ENCODE results near the gene XPO1. TPM values are rescaled to one million over a fixed set of nuclear protein-coding genes. Genes with fewer than 3 reads are reported as not detected.
"Not testable (repeated sequence)": the region's sequence is repeated elsewhere in the genome, so short reads cannot be mapped to it uniquely, and the experiment has no call there.

XPO1 gene
- polyA plus RNA-seq, 1 donor from 2014 or later = 494 TPM

DNA sequence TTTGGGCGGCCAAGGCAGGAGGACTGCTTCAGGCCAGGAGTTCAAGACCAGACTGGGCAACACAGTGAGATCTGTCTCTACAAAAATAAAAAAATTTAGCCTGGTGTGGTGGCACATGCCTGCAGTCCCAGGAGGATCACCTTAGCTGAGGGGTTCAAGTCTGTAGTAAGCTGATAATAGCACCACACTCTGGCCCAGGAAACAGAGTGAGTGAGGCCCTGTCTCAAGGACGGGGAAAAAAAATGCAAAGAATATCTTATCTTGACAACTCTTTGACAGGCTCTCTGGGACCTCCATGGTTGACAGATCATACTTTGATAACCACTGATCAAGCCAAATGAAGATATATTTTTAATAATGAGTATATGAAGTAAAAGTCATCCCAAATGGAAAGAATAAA, 89.9 kb downstream of the XPO1 start:
- no peak overlapping the region for H2AFZ ChIP-seq (ENCODE audit: low read depth, low read length)
- no peaks in the 10 kb centered on the region for H3K27me3 ChIP-seq (ENCODE audit: insufficient read depth, low read depth, low read length)
- peaks cover 5% of the 10 kb centered on the region for H3K36me3 ChIP-seq (ENCODE audit: insufficient read depth, low read length)
- peaks cover 4% of the 10 kb centered on the region for H3K9me3 ChIP-seq (ENCODE audit: low read length)
- no peak for TF ChIP-seq SMC3 (conservative IDR thresholded peaks at IDR 0.05; ENCODE audit: poor library complexity)
- TF ChIP-seq, protein P1, sequence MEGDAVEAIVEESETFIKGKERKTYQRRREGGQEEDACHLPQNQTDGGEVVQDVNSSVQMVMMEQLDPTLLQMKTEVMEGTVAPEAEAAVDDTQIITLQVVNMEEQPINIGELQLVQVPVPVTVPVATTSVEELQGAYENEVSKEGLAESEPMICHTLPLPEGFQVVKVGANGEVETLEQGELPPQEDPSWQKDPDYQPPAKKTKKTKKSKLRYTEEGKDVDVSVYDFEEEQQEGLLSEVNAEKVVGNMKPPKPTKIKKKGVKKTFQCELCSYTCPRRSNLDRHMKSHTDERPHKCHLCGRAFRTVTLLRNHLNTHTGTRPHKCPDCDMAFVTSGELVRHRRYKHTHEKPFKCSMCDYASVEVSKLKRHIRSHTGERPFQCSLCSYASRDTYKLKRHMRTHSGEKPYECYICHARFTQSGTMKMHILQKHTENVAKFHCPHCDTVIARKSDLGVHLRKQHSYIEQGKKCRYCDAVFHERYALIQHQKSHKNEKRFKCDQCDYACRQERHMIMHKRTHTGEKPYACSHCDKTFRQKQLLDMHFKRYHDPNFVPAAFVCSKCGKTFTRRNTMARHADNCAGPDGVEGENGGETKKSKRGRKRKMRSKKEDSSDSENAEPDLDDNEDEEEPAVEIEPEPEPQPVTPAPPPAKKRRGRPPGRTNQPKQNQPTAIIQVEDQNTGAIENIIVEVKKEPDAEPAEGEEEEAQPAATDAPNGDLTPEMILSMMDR (IDR thresholded peaks at IDR 0.05; ENCODE audit: poor library complexity, severe bottlenecking) = no peak
- TF ChIP-seq EZH2 (IDR thresholded peaks at IDR 0.05; ENCODE audit: borderline replicate concordance, insufficient read depth, low read length, poor library complexity, severe bottlenecking) = no peak
- TF ChIP-seq, protein P2, sequence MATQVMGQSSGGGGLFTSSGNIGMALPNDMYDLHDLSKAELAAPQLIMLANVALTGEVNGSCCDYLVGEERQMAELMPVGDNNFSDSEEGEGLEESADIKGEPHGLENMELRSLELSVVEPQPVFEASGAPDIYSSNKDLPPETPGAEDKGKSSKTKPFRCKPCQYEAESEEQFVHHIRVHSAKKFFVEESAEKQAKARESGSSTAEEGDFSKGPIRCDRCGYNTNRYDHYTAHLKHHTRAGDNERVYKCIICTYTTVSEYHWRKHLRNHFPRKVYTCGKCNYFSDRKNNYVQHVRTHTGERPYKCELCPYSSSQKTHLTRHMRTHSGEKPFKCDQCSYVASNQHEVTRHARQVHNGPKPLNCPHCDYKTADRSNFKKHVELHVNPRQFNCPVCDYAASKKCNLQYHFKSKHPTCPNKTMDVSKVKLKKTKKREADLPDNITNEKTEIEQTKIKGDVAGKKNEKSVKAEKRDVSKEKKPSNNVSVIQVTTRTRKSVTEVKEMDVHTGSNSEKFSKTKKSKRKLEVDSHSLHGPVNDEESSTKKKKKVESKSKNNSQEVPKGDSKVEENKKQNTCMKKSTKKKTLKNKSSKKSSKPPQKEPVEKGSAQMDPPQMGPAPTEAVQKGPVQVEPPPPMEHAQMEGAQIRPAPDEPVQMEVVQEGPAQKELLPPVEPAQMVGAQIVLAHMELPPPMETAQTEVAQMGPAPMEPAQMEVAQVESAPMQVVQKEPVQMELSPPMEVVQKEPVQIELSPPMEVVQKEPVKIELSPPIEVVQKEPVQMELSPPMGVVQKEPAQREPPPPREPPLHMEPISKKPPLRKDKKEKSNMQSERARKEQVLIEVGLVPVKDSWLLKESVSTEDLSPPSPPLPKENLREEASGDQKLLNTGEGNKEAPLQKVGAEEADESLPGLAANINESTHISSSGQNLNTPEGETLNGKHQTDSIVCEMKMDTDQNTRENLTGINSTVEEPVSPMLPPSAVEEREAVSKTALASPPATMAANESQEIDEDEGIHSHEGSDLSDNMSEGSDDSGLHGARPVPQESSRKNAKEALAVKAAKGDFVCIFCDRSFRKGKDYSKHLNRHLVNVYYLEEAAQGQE (IDR thresholded peaks at IDR 0.05; ENCODE audit: borderline replicate concordance) = no peak
- TF ChIP-seq TAF1 (IDR thresholded peaks at IDR 0.05; ENCODE audit: low read depth) = no peak
- H4K20me1 ChIP-seq (ENCODE audit: insufficient read depth) = no peaks in the 10 kb centered on the region
- no peak overlapping the region for H3K4me2 ChIP-seq (ENCODE audit: low read length)
- H3K9me2 ChIP-seq (ENCODE audit: insufficient read depth, low read length) = no peaks in the 10 kb centered on the region
- H3K4me3 ChIP-seq (ENCODE audit: low read length) = no peak overlapping the region
- H3K9ac ChIP-seq (ENCODE audit: low read length) = no peak overlapping the region
- H3F3A ChIP-seq (ENCODE audit: insufficient read depth, low read length, poor library complexity, severe bottlenecking) = no peaks in the 10 kb centered on the region
- peaks cover 66% of the 10 kb centered on the region for H3K79me2 ChIP-seq (replicated peaks; ENCODE audit: insufficient read depth, low read length)
- H3K27ac ChIP-seq (ENCODE audit: low read length) = no peak overlapping the region

DNA sequence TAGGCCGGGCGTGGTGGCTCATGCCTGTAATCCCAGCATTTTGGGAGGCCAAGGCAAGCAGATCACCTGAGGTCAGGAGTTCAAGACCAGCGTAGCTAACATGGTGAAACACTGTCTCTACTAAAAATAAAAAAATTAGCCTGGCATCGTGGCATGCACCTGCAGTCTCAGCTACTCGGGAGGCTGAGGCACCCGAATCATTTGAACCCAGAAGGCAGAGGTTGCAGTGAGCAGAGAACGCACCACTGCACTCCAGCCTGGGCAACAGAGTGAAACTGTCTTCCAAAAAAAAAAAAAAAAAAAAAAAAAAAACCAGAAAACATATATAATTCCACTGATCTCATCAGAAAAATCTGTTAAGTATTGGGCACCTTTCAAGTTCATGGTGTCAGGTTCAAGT, 91.2 kb downstream of the XPO1 start:
- H3K27me3 ChIP-seq (ENCODE audit: insufficient read depth, low read depth, low read length); H3K9me3 ChIP-seq (ENCODE audit: low read length); H3K27ac ChIP-seq (ENCODE audit: low read length); H2AFZ ChIP-seq (ENCODE audit: low read depth, low read length); H3F3A ChIP-seq (ENCODE audit: insufficient read depth, low read length, poor library complexity, severe bottlenecking); H3K36me3 ChIP-seq (ENCODE audit: insufficient read depth, low read length); H4K20me1 ChIP-seq (ENCODE audit: insufficient read depth); H3K9me2 ChIP-seq (ENCODE audit: insufficient read depth, low read length); H3K4me2 ChIP-seq (ENCODE audit: low read length); H3K9ac ChIP-seq (ENCODE audit: low read length); H3K4me3 ChIP-seq (ENCODE audit: low read length): not testable (repeated sequence)
- H3K79me2 ChIP-seq (replicated peaks; ENCODE audit: insufficient read depth, low read length) = peaks cover 67% of the 10 kb centered on the region

DNA sequence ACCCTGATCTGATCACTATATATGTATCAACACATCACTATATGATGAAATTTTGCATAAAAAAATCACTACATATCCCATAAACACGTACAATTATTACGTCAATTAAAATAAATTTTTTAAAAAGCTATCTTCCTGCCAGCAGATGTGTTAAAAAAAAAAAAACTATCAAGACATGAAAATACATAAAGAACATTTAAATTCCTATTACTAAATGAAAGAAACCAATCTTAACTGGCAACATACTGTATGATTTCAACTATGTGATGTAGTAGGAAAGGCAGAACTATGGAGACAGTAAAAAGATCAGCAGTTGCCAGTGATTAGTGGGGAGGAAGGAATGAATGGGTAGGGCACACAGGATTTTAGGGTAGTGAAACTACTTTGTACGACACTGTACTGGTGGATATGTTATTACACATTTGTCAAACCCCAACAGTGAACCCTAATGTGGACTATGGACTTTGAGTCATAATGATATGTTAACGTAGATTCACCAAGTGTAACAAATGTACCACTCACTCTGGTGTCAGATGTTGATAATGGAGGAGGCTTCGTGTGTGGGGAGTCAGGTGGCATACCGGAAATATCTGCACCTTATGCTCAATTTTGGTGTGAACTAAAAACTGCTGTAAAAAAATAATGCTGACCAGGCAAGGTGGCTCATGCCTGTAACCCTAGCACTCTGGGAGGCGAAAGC, 94.7 kb downstream of the XPO1 start:
- Histone ChIP-seq H3K36me3 (ENCODE audit: insufficient read depth, low read length) (peaks cover 5% of the 10 kb centered on the region), H3K9me3 (ENCODE audit: low read length) (no peaks in the 10 kb centered on the region), H3K27ac (ENCODE audit: low read length) (no peak overlapping the region), H3K79me2 (replicated peaks; ENCODE audit: insufficient read depth, low read length) (peaks cover 69% of the 10 kb centered on the region), H3K4me3 (ENCODE audit: low read length) (no peak overlapping the region), H2AFZ (ENCODE audit: low read depth, low read length) (no peak overlapping the region), H3F3A (ENCODE audit: insufficient read depth, low read length, poor library complexity, severe bottlenecking) (no peaks in the 10 kb centered on the region), H3K9ac (ENCODE audit: low read length) (no peak overlapping the region), H3K27me3 (ENCODE audit: insufficient read depth, low read depth, low read length) (no peaks in the 10 kb centered on the region), H4K20me1 (ENCODE audit: insufficient read depth) (no peaks in the 10 kb centered on the region), H3K9me2 (ENCODE audit: insufficient read depth, low read length) (no peaks in the 10 kb centered on the region), H3K4me2 (ENCODE audit: low read length) (no peak overlapping the region)
- TF ChIP-seq TAF1 (IDR thresholded peaks at IDR 0.05; ENCODE audit: low read depth) (no peak), SMC3 (conservative IDR thresholded peaks at IDR 0.05; ENCODE audit: poor library complexity) (no peak), EZH2 (IDR thresholded peaks at IDR 0.05; ENCODE audit: borderline replicate concordance, insufficient read depth, low read length, poor library complexity, severe bottlenecking) (no peak), MXI1 (conservative IDR thresholded peaks at IDR 0.05; ENCODE audit: poor library complexity, severe bottlenecking) (no peak), POLR2AphosphoS5 (IDR thresholded peaks at IDR 0.05) (no peak), EP300 (conservative IDR thresholded peaks at IDR 0.05; ENCODE audit: poor library complexity, severe bottlenecking) (no peak)

Measured in neural cell (in vitro differentiated cells).